Cardiac muscle cell (in vitro differentiated cells and primary cell): Measurements from ENCODE around the gene MYL10. TPM values are rescaled to one million over a fixed set of nuclear protein-coding genes. Genes with fewer than 3 reads are reported as not detected.

ENCODE experiments used
- DNase-seq, 2 donors: peaks; one replicate each; pipeline versions ENCODE4 v3.0.0 to v3.0.0-alpha.2; 2010 to 2017; ENCODE audit warnings: low read depth in 1 of 2, low spot score in 1 of 2
- H3K27ac ChIP-seq: fragments of 200-600 bp; sonication (generic); 2 replicates; pipeline ENCODE4 v1.5.1; 2016
- H3K27me3 ChIP-seq: fragments of 200-600 bp; sonication (generic); 2 replicates; pipeline ENCODE4 v1.6.0; 2016; ENCODE audit warnings: control low read depth
- H3K36me3 ChIP-seq: fragments of 200-600 bp; sonication (generic); 2 replicates; pipeline ENCODE4 v1.5.1; 2016; ENCODE audit warnings: control low read depth
- H3K4me1 ChIP-seq: fragments of 200-600 bp; sonication (generic); 2 replicates; pipeline ENCODE4 v1.8.1; 2017; ENCODE audit warnings: low read depth, mild to moderate bottlenecking, mixed run types
- H3K4me3 ChIP-seq: fragments of 200-600 bp; sonication (generic); 2 replicates; pipeline ENCODE4 v1.5.1; 2016; ENCODE audit warnings: mild to moderate bottlenecking
- H3K9me3 ChIP-seq: fragments of 200-600 bp; sonication (generic); 2 replicates; pipeline ENCODE4 v1.5.1; 2017; ENCODE audit warnings: low read depth, mild to moderate bottlenecking, control low read depth
- CTCF ChIP-seq: IDR thresholded peaks from 2 replicates; pipeline ENCODE4 v1.5.1; 2012; ENCODE audit warnings: low read depth, mild to moderate bottlenecking, low read length
- polyA plus RNA-seq: library from polyadenylated mRNA; unstranded; fragments of >200 nt; fragmentation: Nextera tagmentation; extraction: Ambion mirVana; gene quantifications from 2 replicates; pipeline ENCODE4 v1.2.1, GENCODE V29; 2016
- total RNA-seq: library from RNA; depleted of rRNA; stranded (reverse); fragments of >200 nt; gene quantifications from 2 replicates; pipeline ENCODE4 v1.2.3, GENCODE V29; 2016

MYL10 gene
- total and polyA plus RNA-seq, 2 experiments from 2014 or later: not detected

DNA sequence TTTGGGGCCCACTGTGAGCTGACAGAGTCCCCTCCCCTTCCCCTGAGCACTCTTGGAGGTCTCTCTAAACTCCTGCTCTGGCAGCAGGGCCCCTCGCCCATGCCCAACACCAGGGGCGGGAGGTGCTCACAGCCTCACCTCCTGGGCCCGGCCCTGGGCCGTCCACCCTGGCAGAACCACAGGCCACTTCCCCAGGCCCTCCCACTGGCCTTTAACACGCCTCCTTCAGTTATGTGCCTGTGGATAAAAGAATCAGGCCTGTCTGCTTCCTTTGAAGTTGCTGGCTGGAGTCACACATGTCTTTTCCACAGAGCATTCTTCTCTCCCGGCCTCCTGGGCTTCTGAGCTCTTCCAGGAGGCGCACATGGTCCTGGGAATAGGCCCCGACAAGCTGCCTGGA is 10.2 kb downstream of the MYL10 start:
- TF ChIP-seq CTCF: no peak
- H3K36me3 ChIP-seq: no peaks in the 10 kb centered on the region
- no peaks in the 10 kb centered on the region for H3K27me3 ChIP-seq
- no peak for DNase-seq
- H3K27ac ChIP-seq: no peak overlapping the region
- H3K4me3 ChIP-seq: no peak overlapping the region
- H3K9me3 ChIP-seq: no peaks in the 10 kb centered on the region
- H3K4me1 ChIP-seq: no peaks in the 10 kb centered on the region

GRCh38 chr7:101618207-101618839 is 10.8 kb downstream of the MYL10 start:
- no peak overlapping the region for H3K27ac ChIP-seq
- no peaks in the 10 kb centered on the region for H3K36me3 ChIP-seq
- H3K4me1 ChIP-seq: no peaks in the 10 kb centered on the region

GRCh38 chr7:101617451-101618206 is 11.5 kb downstream of the MYL10 start:
- Histone ChIP-seq H3K36me3 (no peaks in the 10 kb centered on the region), H3K4me3 (no peak overlapping the region), H3K27ac (no peak overlapping the region), H3K4me1 (no peaks in the 10 kb centered on the region), H3K27me3 (no peaks in the 10 kb centered on the region), H3K9me3 (no peaks in the 10 kb centered on the region)
- TF ChIP-seq CTCF: no peak
- DNase-seq: no peak

More at GRCh38 chr7:101618207-101618839, 10.8 kb downstream of the MYL10 start:
- no peak for TF ChIP-seq CTCF
- no peaks in the 10 kb centered on the region for H3K9me3 ChIP-seq
- no peaks in the 10 kb centered on the region for H3K27me3 ChIP-seq
- no peak for DNase-seq
- no peak overlapping the region for H3K4me3 ChIP-seq

- Histone ChIP-seq H3K9me3 (no peaks in the 10 kb centered on the region), H3K4me1 (no peaks in the 10 kb centered on the region), H3K27me3 (no peaks in the 10 kb centered on the region), H3K27ac (no peak overlapping the region), H3K4me3 (no peak overlapping the region), H3K36me3 (no peaks in the 10 kb centered on the region)
- no peak for DNase-seq
- no peak for TF ChIP-seq CTCF
These were observed 13.7 kb downstream of the MYL10 start for GRCh38 chr7:101615446-101615845.

DNA sequence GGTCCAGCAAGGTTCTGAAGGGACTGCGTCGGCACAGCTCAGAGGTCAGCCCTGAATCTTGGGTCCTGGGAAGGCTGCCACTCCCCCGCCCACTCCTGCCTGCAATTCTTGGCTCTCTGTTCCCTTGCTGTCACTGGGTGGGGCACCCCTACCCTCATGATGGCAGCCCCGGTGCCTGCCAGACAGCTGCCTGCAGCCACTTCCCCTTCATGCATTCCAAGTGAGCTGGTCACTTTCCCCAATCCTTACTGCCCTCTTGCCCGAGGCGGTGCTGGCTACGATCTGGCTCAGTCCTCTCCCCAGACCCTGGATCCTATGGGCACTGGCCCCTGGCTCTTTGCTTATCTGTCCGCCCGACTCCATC is 14.2 kb downstream of the MYL10 start:
- no peak for TF ChIP-seq CTCF
- H3K4me1 ChIP-seq: no peaks in the 10 kb centered on the region
- H3K36me3 ChIP-seq: no peaks in the 10 kb centered on the region
- H3K27me3 ChIP-seq: no peaks in the 10 kb centered on the region
- H3K4me3 ChIP-seq: no peak overlapping the region
- no peaks in the 10 kb centered on the region for H3K9me3 ChIP-seq
- no peak for DNase-seq
- no peak overlapping the region for H3K27ac ChIP-seq
